A549 (cell line): Measurements from ENCODE around the gene VPS35L.

Experiments used
- CEBPB ChIP-seq, 2 experiments: fragments of >200 bp in 1 of 2; sonication (Bioruptor Twin) in 1 of 2; formaldehyde crosslinking in 1 of 2; IDR thresholded peaks; 2 replicates each; pipeline ENCODE4 v1.6.1; 2012 to 2016
- CHD2 ChIP-seq: fragments of 150-350 bp; IDR thresholded peaks from 2 replicates; pipeline ENCODE4 v1.6.1; 2014; ENCODE audit warnings: low read length; ENCODE audit not compliant: partially characterized antibody
- HMGXB4 ChIP-seq: fragments of 250-450 bp; sonication (Bioruptor Pico); IDR thresholded peaks from 2 replicates; pipeline ENCODE4 v1.5.0; 2021; ENCODE audit warnings: mild to moderate bottlenecking, moderate library complexity, borderline replicate concordance
- HOXA7 ChIP-seq: fragments of 250-450 bp; sonication (Bioruptor Pico); IDR thresholded peaks from 2 replicates; pipeline ENCODE4 v1.5.0; 2020; ENCODE audit warnings: mild to moderate bottlenecking, moderate library complexity
- KDM5A ChIP-seq: fragments of 200-600 bp; sonication (generic); IDR thresholded peaks from 2 replicates; pipeline ENCODE4 v1.6.1; 2016; ENCODE audit warnings: antibody characterized with exemption, mild to moderate bottlenecking
- PHF8 ChIP-seq: fragments of 200-600 bp; sonication (generic); IDR thresholded peaks from 2 replicates; pipeline ENCODE4 v1.6.1; 2016; ENCODE audit warnings: low read depth, mild to moderate bottlenecking, antibody characterized with exemption, moderate library complexity, borderline replicate concordance
- POLR2A ChIP-seq: IDR thresholded peaks from 2 replicates; pipeline ENCODE4 v1.6.1; 2012; ENCODE audit warnings: mild to moderate bottlenecking, low read length
- RAD21 ChIP-seq, 2 experiments: fragments of >200 bp in 1 of 2; sonication (Bioruptor Twin) in 1 of 2; formaldehyde crosslinking in 1 of 2; IDR thresholded peaks in 1 of 2; conservative IDR thresholded peaks in 1 of 2; 2 replicates in 1 of 2; 3 replicates in 1 of 2; pipeline ENCODE4 v1.6.1; 2012 to 2018; ENCODE audit warnings: inconsistent platforms in 1 of 2
- RFX5 ChIP-seq: fragments of 450-650 bp; IDR thresholded peaks from 2 replicates; pipeline ENCODE4 v1.7.1; 2014; ENCODE audit warnings: antibody characterized with exemption, mild to moderate bottlenecking, moderate library complexity
- RNF2 ChIP-seq: fragments of 200-600 bp; sonication (generic); IDR thresholded peaks from 2 replicates; pipeline ENCODE4 v1.6.1; 2016; ENCODE audit warnings: low read depth, mild to moderate bottlenecking, antibody characterized with exemption, moderate library complexity, borderline replicate concordance
- SMC3 ChIP-seq: fragments of >200 bp; sonication (Bioruptor Twin); formaldehyde crosslinking; IDR thresholded peaks from 3 replicates; pipeline ENCODE4 v1.6.1; 2018; ENCODE audit warnings: inconsistent platforms
- ZSCAN20 ChIP-seq: fragments of 250-450 bp; sonication (Bioruptor Pico); IDR thresholded peaks from 2 replicates; pipeline ENCODE4 v1.8.0; 2022; ENCODE audit warnings: mild to moderate bottlenecking, moderate library complexity
- TF ChIP-seq, protein P1 (sequence below): fragments of >200 bp; sonication (Bioruptor Twin); formaldehyde crosslinking; IDR thresholded peaks from 3 replicates; pipeline ENCODE4 v1.5.1; 2016

- no peak for TF ChIP-seq RFX5
- TF ChIP-seq, protein P1, sequence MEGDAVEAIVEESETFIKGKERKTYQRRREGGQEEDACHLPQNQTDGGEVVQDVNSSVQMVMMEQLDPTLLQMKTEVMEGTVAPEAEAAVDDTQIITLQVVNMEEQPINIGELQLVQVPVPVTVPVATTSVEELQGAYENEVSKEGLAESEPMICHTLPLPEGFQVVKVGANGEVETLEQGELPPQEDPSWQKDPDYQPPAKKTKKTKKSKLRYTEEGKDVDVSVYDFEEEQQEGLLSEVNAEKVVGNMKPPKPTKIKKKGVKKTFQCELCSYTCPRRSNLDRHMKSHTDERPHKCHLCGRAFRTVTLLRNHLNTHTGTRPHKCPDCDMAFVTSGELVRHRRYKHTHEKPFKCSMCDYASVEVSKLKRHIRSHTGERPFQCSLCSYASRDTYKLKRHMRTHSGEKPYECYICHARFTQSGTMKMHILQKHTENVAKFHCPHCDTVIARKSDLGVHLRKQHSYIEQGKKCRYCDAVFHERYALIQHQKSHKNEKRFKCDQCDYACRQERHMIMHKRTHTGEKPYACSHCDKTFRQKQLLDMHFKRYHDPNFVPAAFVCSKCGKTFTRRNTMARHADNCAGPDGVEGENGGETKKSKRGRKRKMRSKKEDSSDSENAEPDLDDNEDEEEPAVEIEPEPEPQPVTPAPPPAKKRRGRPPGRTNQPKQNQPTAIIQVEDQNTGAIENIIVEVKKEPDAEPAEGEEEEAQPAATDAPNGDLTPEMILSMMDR, result no peak
- no peak for TF ChIP-seq PHF8
- TF ChIP-seq CHD2, result no peak
- no peak for TF ChIP-seq KDM5A
- TF ChIP-seq CEBPB (IDR thresholded peaks at IDR 0.05), result no peak
- TF ChIP-seq RAD21 (conservative IDR thresholded peaks at IDR 0.05 in 1 of 2, IDR thresholded peaks at IDR 0.05 in 1 of 2), result no peak
- no peak for TF ChIP-seq POLR2A
- TF ChIP-seq RNF2, result no peak
- no peak for TF ChIP-seq HOXA7 (CRISPR knock-in tag)
- no peak for TF ChIP-seq HMGXB4 (CRISPR knock-in tag)
- no peak for TF ChIP-seq ZSCAN20 (CRISPR knock-in tag)
- TF ChIP-seq SMC3, result no peak
Measured at GRCh38 chr16:19566362-19566761, 10.9 kb downstream of the VPS35L start.
